Transverse colon (tissue), 4 donors: Measurements from ENCODE around the gene PRR33.

Experiments used
- CTCF ChIP-seq, 5 experiments: fragments of 200-600 bp in 3 of 5; fragments of 450-650 bp in 2 of 5; sonication (generic) in 3 of 5; IDR thresholded peaks; 1 replicate in 2 of 5; 2 replicates in 3 of 5; pipeline ENCODE4 v1.5.1; 2016 to 2017; ENCODE audit warnings: antibody characterized with exemption in 5 of 5, inconsistent platforms in 3 of 5, mild to moderate bottlenecking in 2 of 5, moderate library complexity in 1 of 5
- POLR2A ChIP-seq: fragments of 450-650 bp; IDR thresholded peaks from one replicate; pipeline ENCODE4 v1.6.1; 2016; ENCODE audit warnings: antibody characterized with exemption, mild to moderate bottlenecking, moderate library complexity
- POLR2AphosphoS5 ChIP-seq, 3 donors: sonication (generic); formaldehyde crosslinking; IDR thresholded peaks; one replicate each; pipeline ENCODE4 v1.6.1; 2016; ENCODE audit warnings: antibody characterized with exemption in 3 of 3

GRCh38 chr11:1868056-1868635, 23.5 kb downstream of the PRR33 start:
- TF ChIP-seq POLR2A (no peak), CTCF (IDR thresholded peaks at IDR 0.05) (no peak), POLR2AphosphoS5 (IDR thresholded peaks at IDR 0.05) (no peak)
